Uterus (tissue), 2 donors: ENCODE measurements around the gene MTX1.

Experiments
- POLR2A ChIP-seq, 2 donors: fragments of 450-650 bp; IDR thresholded peaks; one replicate each; pipeline ENCODE4 v1.6.1; 2016; ENCODE audit warnings: antibody characterized with exemption in 2 of 2, mild to moderate bottlenecking in 1 of 2, moderate library complexity in 1 of 2
- TF ChIP-seq, protein P1 (sequence below), 4 experiments: fragments of 200-600 bp in 2 of 4; fragments of 450-650 bp in 2 of 4; sonication (generic) in 2 of 4; IDR thresholded peaks; one replicate each; pipeline ENCODE4 v1.5.1; 2016 to 2019; ENCODE audit warnings: antibody characterized with exemption in 4 of 4, mild to moderate bottlenecking in 2 of 4, moderate library complexity in 1 of 4

DNA sequence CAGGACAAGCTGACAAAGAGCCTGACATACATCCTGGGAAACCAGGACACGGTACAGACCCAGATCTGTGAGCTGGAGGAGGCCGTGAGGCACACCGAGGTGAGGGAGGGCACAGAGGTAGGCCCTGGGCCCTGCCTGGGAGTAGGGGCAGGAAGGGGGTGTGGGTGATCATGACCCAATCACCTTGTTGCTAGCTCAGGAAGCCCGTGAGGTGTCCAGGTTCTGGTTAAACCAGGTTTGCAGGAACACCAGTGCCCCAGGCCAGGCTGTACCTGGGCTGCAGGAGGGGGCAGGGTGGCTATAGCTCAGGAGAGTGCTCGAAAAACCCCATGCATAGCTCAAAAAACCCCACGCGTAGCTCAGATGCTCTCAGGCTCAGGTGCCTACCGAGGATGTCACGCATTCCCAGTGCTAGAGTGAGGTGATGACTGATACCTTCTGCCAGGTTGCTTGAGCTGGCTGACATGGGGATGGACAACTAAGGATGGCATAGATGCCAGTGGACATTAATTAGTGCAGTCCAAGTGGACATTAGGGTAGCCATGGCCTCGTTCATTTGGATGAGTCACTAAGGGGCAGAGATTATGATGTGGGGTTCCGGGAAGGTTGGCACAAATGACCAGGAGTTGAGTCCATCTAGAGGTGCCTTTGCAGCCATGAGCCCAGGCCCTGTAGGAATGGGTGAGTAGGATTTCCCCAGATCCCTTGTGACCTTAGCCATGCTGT lies 31.1 kb upstream of the MTX1 start:
- TF ChIP-seq, protein P1, sequence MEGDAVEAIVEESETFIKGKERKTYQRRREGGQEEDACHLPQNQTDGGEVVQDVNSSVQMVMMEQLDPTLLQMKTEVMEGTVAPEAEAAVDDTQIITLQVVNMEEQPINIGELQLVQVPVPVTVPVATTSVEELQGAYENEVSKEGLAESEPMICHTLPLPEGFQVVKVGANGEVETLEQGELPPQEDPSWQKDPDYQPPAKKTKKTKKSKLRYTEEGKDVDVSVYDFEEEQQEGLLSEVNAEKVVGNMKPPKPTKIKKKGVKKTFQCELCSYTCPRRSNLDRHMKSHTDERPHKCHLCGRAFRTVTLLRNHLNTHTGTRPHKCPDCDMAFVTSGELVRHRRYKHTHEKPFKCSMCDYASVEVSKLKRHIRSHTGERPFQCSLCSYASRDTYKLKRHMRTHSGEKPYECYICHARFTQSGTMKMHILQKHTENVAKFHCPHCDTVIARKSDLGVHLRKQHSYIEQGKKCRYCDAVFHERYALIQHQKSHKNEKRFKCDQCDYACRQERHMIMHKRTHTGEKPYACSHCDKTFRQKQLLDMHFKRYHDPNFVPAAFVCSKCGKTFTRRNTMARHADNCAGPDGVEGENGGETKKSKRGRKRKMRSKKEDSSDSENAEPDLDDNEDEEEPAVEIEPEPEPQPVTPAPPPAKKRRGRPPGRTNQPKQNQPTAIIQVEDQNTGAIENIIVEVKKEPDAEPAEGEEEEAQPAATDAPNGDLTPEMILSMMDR (IDR thresholded peaks at IDR 0.05), result no peak
- no peak for TF ChIP-seq POLR2A (IDR thresholded peaks at IDR 0.05)
